Measurements from ENCODE around the gene NOMO2. TPM values are rescaled to one million over a fixed set of nuclear protein-coding genes. Genes with fewer than 3 reads are reported as not detected.
"Not testable (repeated sequence)": the region's sequence is repeated elsewhere in the genome, so short reads cannot be mapped to it uniquely, and the experiment has no call there.

Gene NOMO2
- total RNA-seq, 1 experiment from 2014 or later: 234 TPM

DNA sequence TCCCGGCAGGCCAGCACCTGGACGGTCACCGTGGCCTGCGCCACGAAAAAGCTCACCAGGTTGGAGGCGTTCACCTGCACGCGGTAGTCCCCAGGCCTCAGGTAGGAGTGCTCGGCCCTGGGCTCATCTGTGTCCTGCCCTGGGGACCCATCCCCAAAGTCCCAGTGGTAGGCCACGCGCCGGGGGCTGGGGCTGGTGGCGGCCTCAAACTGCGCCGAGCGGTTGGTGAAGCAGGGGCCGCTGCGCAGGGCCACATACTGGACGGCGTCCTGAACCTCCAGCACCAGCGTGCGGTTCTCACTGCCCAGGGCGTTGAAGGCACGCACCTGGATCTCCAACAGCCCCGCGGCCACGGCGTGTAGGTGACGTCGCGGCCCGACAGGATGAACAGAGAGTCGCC is 176.6 kb downstream of the NOMO2 start:
- H3K9me3 Mint-ChIP-seq (ENCODE audit: low read depth, unreplicated experiment); intact Hi-C loops (cut with micrococcal nuclease; ENCODE audit: unreplicated experiment); H3K36me3 Mint-ChIP-seq (ENCODE audit: insufficient read depth, unreplicated experiment); CTCF ChIA-PET; H3K27me3 Mint-ChIP-seq (ENCODE audit: unreplicated experiment); H3K4me3 Mint-ChIP-seq (ENCODE audit: low read depth, unreplicated experiment); H3K27ac Mint-ChIP-seq (ENCODE audit: unreplicated experiment); H3K4me1 Mint-ChIP-seq (ENCODE audit: low read depth, unreplicated experiment); BruUV-seq (replicated peaks); DNase-seq: not testable (repeated sequence)

DNA sequence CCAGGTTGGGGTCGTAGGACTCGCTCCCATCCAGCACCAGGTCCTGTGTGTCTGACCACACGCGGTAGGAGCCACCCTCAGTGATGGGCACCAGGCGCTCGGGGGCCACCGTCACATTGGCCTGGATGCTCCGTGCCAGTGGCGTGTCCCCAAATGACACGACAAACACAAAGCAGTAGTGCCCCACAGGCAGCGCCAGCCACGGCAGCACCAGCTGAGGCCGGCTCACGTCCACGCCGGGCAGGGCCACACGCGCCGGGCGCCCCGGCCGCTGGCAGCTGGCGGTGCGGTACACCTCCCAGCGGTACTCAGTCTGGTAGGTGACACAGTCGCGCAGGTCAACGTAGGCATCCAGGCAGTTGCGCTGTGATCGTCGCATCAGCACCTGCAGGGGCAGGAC is 177.0 kb downstream of the NOMO2 start:
- CTCF ChIA-PET; H3K4me3 Mint-ChIP-seq (ENCODE audit: low read depth, unreplicated experiment); intact Hi-C loops (cut with micrococcal nuclease; ENCODE audit: unreplicated experiment); H3K27ac Mint-ChIP-seq (ENCODE audit: unreplicated experiment); DNase-seq; H3K9me3 Mint-ChIP-seq (ENCODE audit: low read depth, unreplicated experiment); BruUV-seq (replicated peaks); H3K4me1 Mint-ChIP-seq (ENCODE audit: low read depth, unreplicated experiment); H3K36me3 Mint-ChIP-seq (ENCODE audit: insufficient read depth, unreplicated experiment); H3K27me3 Mint-ChIP-seq (ENCODE audit: unreplicated experiment): not testable (repeated sequence)

DNA sequence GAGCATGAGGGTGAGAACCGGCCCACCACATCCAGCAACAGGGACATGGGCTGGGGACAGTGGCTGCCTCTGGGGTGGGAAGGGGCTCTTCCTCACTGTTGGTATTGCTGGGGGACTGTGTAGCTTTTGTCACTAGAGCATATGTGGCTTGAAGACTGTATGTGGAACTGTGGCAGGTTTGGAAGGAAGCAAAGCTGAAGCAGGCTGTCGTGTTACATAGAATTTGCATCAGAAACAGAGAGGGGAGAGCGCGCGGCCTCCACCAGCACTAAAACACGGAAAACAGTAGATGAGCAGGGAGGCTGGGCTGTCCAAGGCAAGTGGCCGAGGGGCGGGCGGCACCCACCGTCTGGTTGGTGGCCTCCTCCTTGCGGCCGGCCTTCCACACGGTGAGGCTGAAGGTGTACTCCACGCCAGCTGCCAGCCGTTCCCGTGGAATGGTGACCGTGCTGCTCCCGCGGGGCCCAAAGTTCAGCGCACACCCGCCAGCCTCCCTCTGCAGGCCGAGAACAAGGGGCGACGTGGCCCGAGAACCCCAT is 177.7 kb downstream of the NOMO2 start:
- H3K27me3 Mint-ChIP-seq (ENCODE audit: unreplicated experiment); H3K27ac Mint-ChIP-seq (ENCODE audit: unreplicated experiment); DNase-seq; H3K4me3 Mint-ChIP-seq (ENCODE audit: low read depth, unreplicated experiment); H3K4me1 Mint-ChIP-seq (ENCODE audit: low read depth, unreplicated experiment); CTCF ChIA-PET; intact Hi-C loops (cut with micrococcal nuclease; ENCODE audit: unreplicated experiment); BruUV-seq (replicated peaks); H3K9me3 Mint-ChIP-seq (ENCODE audit: low read depth, unreplicated experiment); H3K36me3 Mint-ChIP-seq (ENCODE audit: insufficient read depth, unreplicated experiment): not testable (repeated sequence)

DNA sequence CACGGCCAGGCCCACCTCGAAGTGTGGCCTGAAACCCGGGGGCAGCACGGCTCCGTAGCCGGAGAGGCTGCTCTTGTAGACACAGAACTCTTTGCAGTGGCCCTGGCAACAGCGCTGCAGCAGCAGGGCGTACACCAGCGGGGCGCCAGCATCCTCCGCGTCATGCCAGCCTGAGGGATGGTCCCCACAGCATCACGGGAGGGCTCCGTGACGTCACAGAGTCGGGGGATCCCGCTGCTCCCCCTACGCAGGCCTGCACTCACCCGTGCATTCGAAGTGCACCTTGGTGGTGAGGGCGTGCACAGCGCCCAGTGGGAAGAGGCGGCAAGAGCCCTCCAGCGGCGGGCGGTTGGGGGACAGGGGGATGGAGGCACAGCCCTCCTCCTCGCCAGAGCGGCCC is 179.2 kb downstream of the NOMO2 start:
- CTCF ChIA-PET; H3K4me1 Mint-ChIP-seq (ENCODE audit: low read depth, unreplicated experiment); H3K9me3 Mint-ChIP-seq (ENCODE audit: low read depth, unreplicated experiment); BruUV-seq (replicated peaks); H3K27me3 Mint-ChIP-seq (ENCODE audit: unreplicated experiment); DNase-seq; H3K27ac Mint-ChIP-seq (ENCODE audit: unreplicated experiment); H3K4me3 Mint-ChIP-seq (ENCODE audit: low read depth, unreplicated experiment); intact Hi-C loops (cut with micrococcal nuclease; ENCODE audit: unreplicated experiment); H3K36me3 Mint-ChIP-seq (ENCODE audit: insufficient read depth, unreplicated experiment): not testable (repeated sequence)

Small RNA genes lying within 50 kb of the gene (microRNA-seq; reads per million reads assigned to microRNA genes)
- not detected for gene MIR3179-3
- gene MIR3179-4: not detected
- not detected for gene MIR3180-3
- gene MIR3670-3: not detected
- not detected for gene MIR3670-4
- gene MIR6770-3: not detected

Other genes with a start within 250 kb of the NOMO2 start
- gene NPIPA8, start 225.4 kb downstream of the NOMO2 start, total RNA-seq (2022): 1.3 TPM in 1 of 2 replicates, not detected in the other
- gene RPS15A, start 228.2 kb upstream of the NOMO2 start, total RNA-seq (2022): 1,182 and 1,352 TPM in 2 replicates
- gene ARL6IP1, start 239.5 kb upstream of the NOMO2 start, total RNA-seq (2022): 296 and 313 TPM in 2 replicates